DND-41 (cell line): ENCODE results near the gene GAB1.

Experiments used
- CTCF ChIP-seq: IDR thresholded peaks from 2 replicates; pipeline ENCODE4 v1.5.1; 2012; ENCODE audit warnings: borderline replicate concordance, low read length, moderate library complexity, mild to moderate bottlenecking; ENCODE audit not compliant: poor library complexity, severe bottlenecking; ENCODE audit errors: extremely low read depth
- EZH2 ChIP-seq: IDR thresholded peaks from 3 replicates; pipeline ENCODE4 v1.6.1; 2012; ENCODE audit warnings: borderline replicate concordance, low read depth, mild to moderate bottlenecking, moderate library complexity, low read length, inconsistent platforms; ENCODE audit not compliant: severe bottlenecking

GRCh38 chr4:143358419-143358818 is 21.7 kb downstream of the GAB1 start:
- TF ChIP-seq CTCF (no peak), EZH2 (no peak)
